ENCODE measurements around the gene GPR137. TPM values are rescaled to one million over a fixed set of nuclear protein-coding genes. Genes with fewer than 3 reads are reported as not detected.
A peak's percentile ranks its signal among the peaks of the same experiment; 100 is the strongest.

GPR137 gene
- total and polyA plus RNA-seq, 2 experiments from 2014 or later = 35.7 to 37.6 TPM

DNA sequence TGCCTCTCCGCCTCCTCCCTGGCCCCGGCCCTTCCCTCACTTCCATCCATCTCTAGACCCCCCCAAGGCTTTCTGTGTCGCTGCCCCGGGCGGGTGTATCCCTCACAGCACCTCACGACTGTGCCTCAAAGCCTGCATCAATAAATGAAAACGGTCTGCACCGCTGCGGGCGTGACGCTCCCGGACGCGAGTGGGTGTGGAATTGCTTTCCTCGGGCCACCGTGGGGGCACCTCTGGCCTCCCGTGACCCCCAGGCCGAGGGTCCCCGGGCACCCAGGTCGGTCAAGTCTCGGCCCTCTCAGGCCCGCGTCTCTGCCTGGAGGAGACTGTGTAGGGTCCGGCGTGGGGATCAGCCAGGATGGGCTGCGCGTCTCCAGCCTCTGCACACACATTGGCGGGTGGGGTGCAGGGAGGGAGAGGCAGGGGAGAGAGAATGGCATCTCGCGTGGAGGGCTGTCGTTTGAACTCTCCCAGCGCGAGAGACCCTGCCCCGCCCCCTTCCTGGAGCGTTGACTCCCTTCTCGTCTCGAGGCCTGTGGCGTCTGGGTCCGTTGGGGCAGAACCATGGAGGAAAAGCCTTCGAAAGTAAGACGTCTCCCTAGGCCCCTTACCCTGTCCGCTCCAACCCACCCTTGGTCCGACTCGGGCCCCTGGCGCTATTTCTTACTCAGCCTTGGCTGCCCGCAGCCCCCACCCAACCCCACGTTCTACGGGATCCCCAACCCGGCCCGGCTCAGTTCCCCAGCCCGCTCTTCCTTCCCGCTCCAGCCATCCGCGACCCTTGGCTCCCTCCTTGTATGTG, 14.4 kb downstream of the GPR137 start, which contains the start of gene CATSPERZ:
Gene CATSPERZ (plus strand): TSS at position 512 of the 802 bp plus-strand sequence. CDS start 53 bp downstream, at position 565.
- Histone ChIP-seq H4K20me1 (ENCODE audit: insufficient read depth) (no peaks in the 10 kb centered on the region), H3K9me3 (ENCODE audit: low read depth) (no peaks in the 10 kb centered on the region), H3K4me1 (ENCODE audit: insufficient read depth) (peaks cover 7% of the 10 kb centered on the region; the same call in 1 of the 2 replicates), H3K27me3 (replicated peaks; ENCODE audit: insufficient read depth) (peaks cover 4% of the 10 kb centered on the region; the same call in 1 of the 2 replicates), H3K79me2 (ENCODE audit: insufficient read depth) (no peaks in the 10 kb centered on the region), H3K9me2 (ENCODE audit: insufficient read depth) (no peaks in the 10 kb centered on the region), H3K27ac (no peak within 1 kb of the TSS), H3K36me3 (ENCODE audit: low read depth) (no peaks in the 10 kb centered on the region), H2AFZ (peak within 1 kb of the TSS; percentile 80), H3K9ac (peak within 1 kb of the TSS; percentile 52), H3K4me2 (ENCODE audit: unreplicated experiment) (peak within 1 kb of the TSS; percentile 85), H3K4me3 (peak within 1 kb of the TSS; percentile 71), H3F3A (ENCODE audit: insufficient read depth) (0 out of 2 replicates have a peak, but pooled peaks cover 11% of the 10 kb centered on the region)
- WGBS, 2 experiments (ENCODE audit: low coverage in 1 of 2, low lambda C conversion rate in 2 of 2, missing lambda C conversion rate in 2 of 2) = 5% methylated on average over 40 to 54 of the region's 54 CpGs
- TF ChIP-seq EZH2 (IDR thresholded peaks at IDR 0.05; ENCODE audit: insufficient read depth, poor library complexity, severe bottlenecking) = no peak
- no peak for TF ChIP-seq EZH2phosphoT487 (IDR thresholded peaks at IDR 0.05; ENCODE audit: insufficient read depth, low read depth)
- peak; percentile 31 for DNase-seq
- in situ Hi-C loops (cut with MboI) = no loop called here

DNA sequence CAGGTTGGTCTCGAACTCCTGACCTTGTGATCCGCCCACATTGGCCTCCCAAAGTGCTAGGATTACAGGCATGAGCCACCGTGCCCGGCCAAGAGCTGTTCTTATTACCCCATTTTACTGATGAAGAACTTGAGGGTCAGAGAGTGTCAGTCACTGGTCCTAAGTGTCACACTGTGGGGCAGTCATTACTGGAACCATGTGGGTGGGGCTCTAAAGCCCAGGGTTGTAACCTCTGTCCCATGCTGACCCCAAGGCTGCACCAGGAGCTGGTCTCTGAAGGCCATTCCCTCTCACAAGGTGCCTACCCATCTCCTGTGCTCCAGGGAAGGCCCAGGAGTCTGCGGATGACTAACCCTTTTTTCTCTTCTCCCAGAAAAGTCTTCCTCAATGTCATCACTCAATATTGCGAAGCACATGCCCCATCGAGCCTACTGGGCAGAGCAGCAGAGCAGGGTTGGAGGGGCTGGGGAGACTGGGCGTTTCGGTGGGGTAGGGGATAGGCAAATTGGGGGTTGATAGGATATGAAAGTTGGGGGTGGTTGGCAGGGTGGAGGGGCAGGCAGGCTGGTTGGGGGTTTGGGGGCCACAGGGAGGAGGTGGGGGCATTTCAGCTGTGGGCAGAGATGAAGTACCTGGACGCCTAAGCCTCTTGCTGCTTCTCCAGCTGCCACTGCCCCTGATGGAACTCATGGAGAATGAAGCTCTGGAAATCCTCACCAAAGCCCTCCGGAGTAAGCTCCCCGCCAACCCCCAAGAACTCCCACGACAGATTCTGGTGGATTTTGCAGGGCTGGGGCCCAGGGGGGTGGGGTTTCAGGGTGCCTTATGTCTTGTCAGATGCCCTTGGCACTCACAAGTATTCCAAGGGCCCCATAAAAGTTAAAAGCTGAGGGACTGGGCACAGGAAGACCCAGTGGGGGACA, 17.7 kb downstream of the GPR137 start:
- Histone ChIP-seq H3K9me3 (ENCODE audit: low read depth) (no peaks in the 10 kb centered on the region), H2AFZ (no peak overlapping the region), H3K36me3 (ENCODE audit: low read depth) (no peaks in the 10 kb centered on the region), H3K9ac (no peak overlapping the region), H3K4me2 (ENCODE audit: unreplicated experiment) (no peak overlapping the region), H3K9me2 (ENCODE audit: insufficient read depth) (no peaks in the 10 kb centered on the region), H3K4me3 (no peak overlapping the region), H3K79me2 (ENCODE audit: insufficient read depth) (peaks cover 11% of the 10 kb centered on the region; the same call in 1 of the 2 replicates), H4K20me1 (ENCODE audit: insufficient read depth) (no peaks in the 10 kb centered on the region), H3K27me3 (replicated peaks; ENCODE audit: insufficient read depth) (peaks cover 4% of the 10 kb centered on the region; the same call in 1 of the 2 replicates), H3F3A (ENCODE audit: insufficient read depth) (0 out of 2 replicates have a peak, but pooled peaks cover 11% of the 10 kb centered on the region), H3K27ac (no peak overlapping the region), H3K4me1 (ENCODE audit: insufficient read depth) (peaks cover 13% of the 10 kb centered on the region)
- DNase-seq = no peak
- WGBS, 2 experiments (ENCODE audit: low coverage in 1 of 2, low lambda C conversion rate in 2 of 2, missing lambda C conversion rate in 2 of 2) = 75% methylated on average over 12 to 13 of the region's 13 CpGs
- TF ChIP-seq EZH2 (IDR thresholded peaks at IDR 0.05; ENCODE audit: insufficient read depth, poor library complexity, severe bottlenecking) = no peak
- no peak for TF ChIP-seq EZH2phosphoT487 (IDR thresholded peaks at IDR 0.05; ENCODE audit: insufficient read depth, low read depth)
- in situ Hi-C loops (cut with MboI) = no loop called here

GRCh38 chr11:64304032-64304315, 18.3 kb downstream of the GPR137 start:
- no peaks in the 10 kb centered on the region for H3K9me3 ChIP-seq (ENCODE audit: low read depth)
- WGBS, 2 experiments (ENCODE audit: low coverage in 1 of 2, low lambda C conversion rate in 2 of 2, missing lambda C conversion rate in 2 of 2) = 40 to 42% methylated on average over 5 of the region's 5 CpGs
- 0 out of 2 replicates have a peak, but pooled peaks cover 11% of the 10 kb centered on the region for H3F3A ChIP-seq (ENCODE audit: insufficient read depth)

More at GRCh38 chr11:64304032-64304315, 18.3 kb downstream of the GPR137 start:
- Histone ChIP-seq H3K79me2 (ENCODE audit: insufficient read depth) (peaks cover 11% of the 10 kb centered on the region; the same call in 1 of the 2 replicates), H3K27ac (peak overlapping the region; percentile 81; the same call in 1 of the 2 replicates), H3K9ac (no peak overlapping the region), H3K27me3 (replicated peaks; ENCODE audit: insufficient read depth) (peaks cover 4% of the 10 kb centered on the region; the same call in 1 of the 2 replicates), H3K4me1 (ENCODE audit: insufficient read depth) (peaks cover 13% of the 10 kb centered on the region), H3K9me2 (ENCODE audit: insufficient read depth) (no peaks in the 10 kb centered on the region), H3K4me2 (ENCODE audit: unreplicated experiment) (peak overlapping the region; percentile 88), H2AFZ (peak overlapping the region; percentile 76; the same call in 1 of the 2 replicates), H3K4me3 (peak overlapping the region; percentile 87), H3K36me3 (ENCODE audit: low read depth) (no peaks in the 10 kb centered on the region), H4K20me1 (ENCODE audit: insufficient read depth) (no peaks in the 10 kb centered on the region)
- in situ Hi-C loops (cut with MboI) = no loop called here
- no peak for DNase-seq
- TF ChIP-seq EZH2 (IDR thresholded peaks at IDR 0.05; ENCODE audit: insufficient read depth, poor library complexity, severe bottlenecking) = no peak

Measured in GM23248 (cell line).